ENCODE data around the gene FAM107B.
"Not testable (repeated sequence)": the region's sequence is repeated elsewhere in the genome, so short reads cannot be mapped to it uniquely, and the experiment has no call there.

Gene FAM107B

GRCh38 chr10:14693891-14694290 lies 80.8 kb downstream of the FAM107B start:
- no peak overlapping the region for H3K27ac ChIP-seq (ENCODE audit: low read depth, low read length, severe bottlenecking)
- no peaks in the 10 kb centered on the region for H3K36me3 ChIP-seq (ENCODE audit: control insufficient read depth, insufficient read depth, low read length)
- H3K4me3 ChIP-seq (ENCODE audit: extremely low read depth, insufficient read depth, low read length, poor library complexity, severe bottlenecking), result no peak overlapping the region
- H3K9me3 ChIP-seq (ENCODE audit: control insufficient read depth, low read length), result no peaks in the 10 kb centered on the region
- peaks cover 4% of the 10 kb centered on the region for H3K4me1 ChIP-seq (ENCODE audit: control insufficient read depth, insufficient read depth, low read length, poor library complexity, severe bottlenecking)
- WGBS, 2 experiments (ENCODE audit: insufficient coverage in 2 of 2), result no CpG with 5 or more reads among the region's 2 CpGs

DNA sequence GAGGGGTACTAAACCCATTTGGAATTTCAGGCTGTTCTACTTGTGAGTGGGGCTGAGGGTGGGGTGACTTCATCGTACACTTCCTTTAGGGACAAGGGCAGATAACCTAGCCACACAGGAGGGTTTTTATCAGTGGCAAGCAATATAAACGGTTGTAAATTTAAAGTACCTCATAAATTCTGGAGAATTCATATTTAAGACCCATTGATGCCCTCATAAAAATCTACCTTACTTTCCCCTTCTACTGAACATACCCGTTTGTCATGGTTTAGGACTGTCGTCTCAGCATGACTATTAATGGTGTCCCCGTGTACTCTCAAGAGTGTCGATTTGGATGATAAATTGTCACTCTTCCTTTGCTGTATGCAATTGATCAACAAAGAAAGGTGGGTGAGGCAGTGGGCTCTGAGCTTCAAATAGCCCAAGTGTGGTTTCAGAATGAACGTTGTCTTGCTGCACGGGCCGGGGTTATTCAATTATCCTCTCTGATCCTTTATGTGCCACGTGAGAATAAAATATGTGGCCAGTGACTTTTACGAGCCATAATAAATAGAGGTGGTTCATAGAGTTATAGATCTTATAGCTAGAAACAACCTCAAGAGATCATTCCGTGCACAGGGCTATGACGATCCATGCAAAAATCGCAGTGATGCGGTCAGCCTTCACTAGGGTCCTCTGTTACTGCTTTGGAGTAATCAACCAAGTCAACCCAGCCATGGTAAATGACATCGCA lies 82.2 kb downstream of the FAM107B start:
- Histone ChIP-seq H3K9me3 (ENCODE audit: control insufficient read depth, low read length) (no peaks in the 10 kb centered on the region), H3K4me1 (ENCODE audit: control insufficient read depth, insufficient read depth, low read length, poor library complexity, severe bottlenecking) (no peaks in the 10 kb centered on the region), H3K4me3 (ENCODE audit: extremely low read depth, insufficient read depth, low read length, poor library complexity, severe bottlenecking) (no peak overlapping the region), H3K27ac (ENCODE audit: low read depth, low read length, severe bottlenecking) (no peak overlapping the region), H3K36me3 (ENCODE audit: control insufficient read depth, insufficient read depth, low read length) (no peaks in the 10 kb centered on the region)
- WGBS, 2 experiments (ENCODE audit: insufficient coverage in 2 of 2), result 74 to 80% methylated on average over 8 to 12 of the region's 16 CpGs

DNA sequence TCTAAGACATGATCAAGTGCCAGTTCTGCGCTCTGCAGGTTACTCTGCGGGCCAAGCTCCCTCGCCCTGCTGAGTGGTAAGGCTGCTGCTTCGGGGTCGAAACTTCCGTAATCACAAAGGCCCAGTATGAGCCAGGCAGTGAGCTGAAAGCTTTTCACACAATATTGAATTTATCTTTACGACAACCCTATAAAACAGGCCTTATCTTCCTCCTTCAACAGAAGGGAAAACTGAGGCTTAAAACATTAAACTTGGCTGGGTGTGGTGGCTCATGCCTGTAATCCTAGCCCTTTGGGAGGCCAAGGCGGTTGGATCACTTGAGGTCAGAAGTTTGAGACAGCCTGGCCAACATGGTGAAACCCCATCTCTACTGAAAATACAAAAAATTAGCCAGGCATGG lies 83.3 kb downstream of the FAM107B start:
- Histone ChIP-seq H3K36me3 (ENCODE audit: control insufficient read depth, insufficient read depth, low read length) (no peaks in the 10 kb centered on the region), H3K4me1 (ENCODE audit: control insufficient read depth, insufficient read depth, low read length, poor library complexity, severe bottlenecking) (no peaks in the 10 kb centered on the region), H3K27ac (ENCODE audit: low read depth, low read length, severe bottlenecking) (no peak overlapping the region), H3K9me3 (ENCODE audit: control insufficient read depth, low read length) (no peaks in the 10 kb centered on the region), H3K4me3 (ENCODE audit: extremely low read depth, insufficient read depth, low read length, poor library complexity, severe bottlenecking) (no peak overlapping the region)
- WGBS, 2 experiments (ENCODE audit: insufficient coverage in 2 of 2), result 67 to 86% methylated on average over 3 to 4 of the region's 8 CpGs

- 80% methylated on average over 4 of the region's 5 CpGs; no CpG with 5 or more reads in 1 of the 2 experiments for WGBS, 2 experiments (ENCODE audit: insufficient coverage in 2 of 2)
- Histone ChIP-seq H3K9me3 (ENCODE audit: control insufficient read depth, low read length) (no peaks in the 10 kb centered on the region), H3K27ac (ENCODE audit: low read depth, low read length, severe bottlenecking) (no peak overlapping the region), H3K4me3 (ENCODE audit: extremely low read depth, insufficient read depth, low read length, poor library complexity, severe bottlenecking) (no peak overlapping the region), H3K4me1 (ENCODE audit: control insufficient read depth, insufficient read depth, low read length, poor library complexity, severe bottlenecking) (no peaks in the 10 kb centered on the region), H3K36me3 (ENCODE audit: control insufficient read depth, insufficient read depth, low read length) (no peaks in the 10 kb centered on the region)
These were observed 86.1 kb downstream of the FAM107B start for GRCh38 chr10:14688606-14689005.

GRCh38 chr10:14688189-14688588 lies 86.5 kb downstream of the FAM107B start:
- 95 to 96% methylated on average over 6 of the region's 7 CpGs for WGBS, 2 experiments (ENCODE audit: insufficient coverage in 2 of 2)
- H3K4me1 ChIP-seq (ENCODE audit: control insufficient read depth, insufficient read depth, low read length, poor library complexity, severe bottlenecking); H3K36me3 ChIP-seq (ENCODE audit: control insufficient read depth, insufficient read depth, low read length); H3K9me3 ChIP-seq (ENCODE audit: control insufficient read depth, low read length); H3K27ac ChIP-seq (ENCODE audit: low read depth, low read length, severe bottlenecking); H3K4me3 ChIP-seq (ENCODE audit: extremely low read depth, insufficient read depth, low read length, poor library complexity, severe bottlenecking): not testable (repeated sequence)

DNA sequence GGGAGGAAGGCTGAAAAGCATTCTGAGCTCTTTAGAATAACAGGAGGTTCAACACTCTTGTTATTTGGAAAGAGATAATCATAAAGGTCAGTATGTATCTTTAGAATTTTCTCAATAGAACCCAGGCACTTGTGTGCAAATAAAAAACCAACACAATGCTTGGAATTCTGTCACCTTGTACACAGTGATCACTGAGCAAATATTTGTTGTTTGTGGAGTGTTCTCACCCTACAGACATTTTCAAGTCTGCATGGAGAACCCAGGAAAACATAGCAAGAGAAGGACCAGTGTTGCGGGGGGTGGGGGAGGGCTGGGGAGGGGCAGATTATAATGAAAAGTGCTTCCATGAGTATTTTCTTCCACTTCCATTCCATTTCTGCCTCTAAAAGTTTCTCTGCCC lies 87.4 kb downstream of the FAM107B start:
- H3K27ac ChIP-seq (ENCODE audit: low read depth, low read length, severe bottlenecking), result no peak overlapping the region
- no peaks in the 10 kb centered on the region for H3K9me3 ChIP-seq (ENCODE audit: control insufficient read depth, low read length)
- no CpG with 5 or more reads among the region's 1 CpG for WGBS, 2 experiments (ENCODE audit: insufficient coverage in 2 of 2)
- H3K36me3 ChIP-seq (ENCODE audit: control insufficient read depth, insufficient read depth, low read length), result no peaks in the 10 kb centered on the region
- no peak overlapping the region for H3K4me3 ChIP-seq (ENCODE audit: extremely low read depth, insufficient read depth, low read length, poor library complexity, severe bottlenecking)
- H3K4me1 ChIP-seq (ENCODE audit: control insufficient read depth, insufficient read depth, low read length, poor library complexity, severe bottlenecking), result no peaks in the 10 kb centered on the region

- Histone ChIP-seq H3K27ac (ENCODE audit: low read depth, low read length, severe bottlenecking) (no peak overlapping the region), H3K4me3 (ENCODE audit: extremely low read depth, insufficient read depth, low read length, poor library complexity, severe bottlenecking) (no peak overlapping the region), H3K36me3 (ENCODE audit: control insufficient read depth, insufficient read depth, low read length) (no peaks in the 10 kb centered on the region), H3K9me3 (ENCODE audit: control insufficient read depth, low read length) (no peaks in the 10 kb centered on the region), H3K4me1 (ENCODE audit: control insufficient read depth, insufficient read depth, low read length, poor library complexity, severe bottlenecking) (peaks cover 3% of the 10 kb centered on the region)
- 96 to 100% methylated on average over 2 to 3 of the region's 5 CpGs for WGBS, 2 experiments (ENCODE audit: insufficient coverage in 2 of 2)
These were observed 88.3 kb downstream of the FAM107B start for GRCh38 chr10:14686356-14686755.

- no peak overlapping the region for H3K4me3 ChIP-seq (ENCODE audit: extremely low read depth, insufficient read depth, low read length, poor library complexity, severe bottlenecking)
- no CpG with 5 or more reads among the region's 2 CpGs for WGBS, 2 experiments (ENCODE audit: insufficient coverage in 2 of 2)
These were observed 90.3 kb downstream of the FAM107B start for GRCh38 chr10:14684354-14684753.

DNA sequence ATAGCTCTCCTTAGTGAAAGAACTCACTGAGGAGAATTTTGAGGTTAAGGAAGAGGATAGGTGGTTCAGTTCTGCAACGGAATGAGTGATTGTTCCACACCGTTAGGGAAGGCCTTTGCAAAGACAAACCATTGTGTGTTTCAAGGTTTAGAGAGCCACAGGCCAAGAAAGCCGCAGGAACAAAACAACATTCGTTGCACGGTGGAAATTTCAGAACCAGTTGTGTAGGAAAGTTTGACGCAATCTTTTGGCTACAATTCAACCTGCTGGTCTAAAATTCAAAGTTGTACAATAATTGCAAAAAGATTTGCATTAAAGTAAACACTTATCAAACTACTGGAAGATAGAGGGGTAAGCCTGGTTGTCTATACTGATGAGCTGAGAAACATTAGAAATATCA lies 91.4 kb downstream of the FAM107B start:
- no peaks in the 10 kb centered on the region for H3K36me3 ChIP-seq (ENCODE audit: control insufficient read depth, insufficient read depth, low read length)
- H3K27ac ChIP-seq (ENCODE audit: low read depth, low read length, severe bottlenecking), result no peak overlapping the region
- H3K9me3 ChIP-seq (ENCODE audit: control insufficient read depth, low read length), result no peaks in the 10 kb centered on the region
- peaks cover 3% of the 10 kb centered on the region for H3K4me1 ChIP-seq (ENCODE audit: control insufficient read depth, insufficient read depth, low read length, poor library complexity, severe bottlenecking)
- H3K4me3 ChIP-seq (ENCODE audit: extremely low read depth, insufficient read depth, low read length, poor library complexity, severe bottlenecking), result no peak overlapping the region
- 88 to 93% methylated on average over 5 to 6 of the region's 6 CpGs for WGBS, 2 experiments (ENCODE audit: insufficient coverage in 2 of 2)

More at GRCh38 chr10:14684354-14684753, 90.3 kb downstream of the FAM107B start:
- H3K27ac ChIP-seq (ENCODE audit: low read depth, low read length, severe bottlenecking), result no peak overlapping the region
- H3K36me3 ChIP-seq (ENCODE audit: control insufficient read depth, insufficient read depth, low read length), result no peaks in the 10 kb centered on the region
- peaks cover 3% of the 10 kb centered on the region for H3K4me1 ChIP-seq (ENCODE audit: control insufficient read depth, insufficient read depth, low read length, poor library complexity, severe bottlenecking)
- H3K9me3 ChIP-seq (ENCODE audit: control insufficient read depth, low read length), result no peaks in the 10 kb centered on the region

- no peaks in the 10 kb centered on the region for H3K36me3 ChIP-seq (ENCODE audit: control insufficient read depth, insufficient read depth, low read length)
- no peaks in the 10 kb centered on the region for H3K9me3 ChIP-seq (ENCODE audit: control insufficient read depth, low read length)
- H3K27ac ChIP-seq (ENCODE audit: low read depth, low read length, severe bottlenecking), result no peak overlapping the region
- peaks cover 3% of the 10 kb centered on the region for H3K4me1 ChIP-seq (ENCODE audit: control insufficient read depth, insufficient read depth, low read length, poor library complexity, severe bottlenecking)
- WGBS, 2 experiments (ENCODE audit: insufficient coverage in 2 of 2), result 86 to 100% methylated on average over 2 of the region's 7 CpGs
- H3K4me3 ChIP-seq (ENCODE audit: extremely low read depth, insufficient read depth, low read length, poor library complexity, severe bottlenecking), result no peak overlapping the region
These were observed 92.9 kb downstream of the FAM107B start for GRCh38 chr10:14681802-14682201.

- Histone ChIP-seq H3K9me3 (ENCODE audit: control insufficient read depth, low read length) (no peaks in the 10 kb centered on the region), H3K4me1 (ENCODE audit: control insufficient read depth, insufficient read depth, low read length, poor library complexity, severe bottlenecking) (peaks cover 3% of the 10 kb centered on the region)
- 100% methylated on average over 1 of the region's 5 CpGs; no CpG with 5 or more reads in 1 of the 2 experiments for WGBS, 2 experiments (ENCODE audit: insufficient coverage in 2 of 2)
These were observed 93.4 kb downstream of the FAM107B start for GRCh38 chr10:14681305-14681704.

More at GRCh38 chr10:14681305-14681704, 93.4 kb downstream of the FAM107B start:
- Histone ChIP-seq H3K4me3 (ENCODE audit: extremely low read depth, insufficient read depth, low read length, poor library complexity, severe bottlenecking) (no peak overlapping the region), H3K36me3 (ENCODE audit: control insufficient read depth, insufficient read depth, low read length) (no peaks in the 10 kb centered on the region), H3K27ac (ENCODE audit: low read depth, low read length, severe bottlenecking) (no peak overlapping the region)

All from mesodermal cell (in vitro differentiated cells).